ENCODE results near the gene EFNB1. TPM values are rescaled to one million over a fixed set of nuclear protein-coding genes. Genes with fewer than 3 reads are reported as not detected.

EFNB1 gene
- total and polyA plus RNA-seq, 2 experiments from 2014 or later, result 1.3 to 2.7 TPM

DNA sequence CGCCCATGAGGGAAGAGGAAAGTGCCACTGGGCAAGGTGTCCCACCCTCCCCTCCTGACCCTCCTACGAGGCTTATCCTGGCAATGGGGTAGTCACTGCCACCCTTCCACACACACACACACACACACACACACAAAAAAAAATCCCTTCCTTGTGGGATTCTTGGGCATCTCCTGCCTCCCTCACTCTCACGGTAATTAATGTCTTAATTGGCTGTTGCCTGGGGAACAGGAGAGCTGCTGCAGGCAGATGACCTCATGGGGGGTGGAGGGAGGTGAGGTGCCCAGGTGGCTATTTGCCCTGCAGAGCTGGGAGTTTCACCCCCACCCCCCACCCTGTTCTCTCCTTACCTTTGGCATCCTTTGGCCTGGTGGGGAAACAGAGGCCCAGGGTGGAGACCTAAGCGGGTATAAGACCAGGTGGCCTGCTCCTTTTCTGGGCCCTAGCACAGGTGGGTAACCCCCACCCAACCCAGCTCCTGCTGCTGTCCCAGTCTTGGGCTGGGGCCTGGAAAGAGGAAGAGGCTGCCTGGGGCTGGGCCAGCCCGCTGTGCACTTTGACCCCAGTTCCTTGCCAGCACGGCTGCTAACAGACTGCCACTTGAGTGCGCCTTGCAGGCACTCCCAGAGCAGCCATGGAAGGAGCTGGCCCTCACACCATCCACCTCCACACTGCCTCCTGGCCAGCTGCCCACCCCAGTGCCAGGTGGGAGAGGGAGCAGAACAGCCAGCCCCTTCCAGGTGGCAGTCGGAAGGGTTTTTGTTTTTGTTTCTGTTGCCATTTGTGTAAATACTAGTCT lies 12.6 kb downstream of the EFNB1 start:
- TF ChIP-seq, protein P1, sequence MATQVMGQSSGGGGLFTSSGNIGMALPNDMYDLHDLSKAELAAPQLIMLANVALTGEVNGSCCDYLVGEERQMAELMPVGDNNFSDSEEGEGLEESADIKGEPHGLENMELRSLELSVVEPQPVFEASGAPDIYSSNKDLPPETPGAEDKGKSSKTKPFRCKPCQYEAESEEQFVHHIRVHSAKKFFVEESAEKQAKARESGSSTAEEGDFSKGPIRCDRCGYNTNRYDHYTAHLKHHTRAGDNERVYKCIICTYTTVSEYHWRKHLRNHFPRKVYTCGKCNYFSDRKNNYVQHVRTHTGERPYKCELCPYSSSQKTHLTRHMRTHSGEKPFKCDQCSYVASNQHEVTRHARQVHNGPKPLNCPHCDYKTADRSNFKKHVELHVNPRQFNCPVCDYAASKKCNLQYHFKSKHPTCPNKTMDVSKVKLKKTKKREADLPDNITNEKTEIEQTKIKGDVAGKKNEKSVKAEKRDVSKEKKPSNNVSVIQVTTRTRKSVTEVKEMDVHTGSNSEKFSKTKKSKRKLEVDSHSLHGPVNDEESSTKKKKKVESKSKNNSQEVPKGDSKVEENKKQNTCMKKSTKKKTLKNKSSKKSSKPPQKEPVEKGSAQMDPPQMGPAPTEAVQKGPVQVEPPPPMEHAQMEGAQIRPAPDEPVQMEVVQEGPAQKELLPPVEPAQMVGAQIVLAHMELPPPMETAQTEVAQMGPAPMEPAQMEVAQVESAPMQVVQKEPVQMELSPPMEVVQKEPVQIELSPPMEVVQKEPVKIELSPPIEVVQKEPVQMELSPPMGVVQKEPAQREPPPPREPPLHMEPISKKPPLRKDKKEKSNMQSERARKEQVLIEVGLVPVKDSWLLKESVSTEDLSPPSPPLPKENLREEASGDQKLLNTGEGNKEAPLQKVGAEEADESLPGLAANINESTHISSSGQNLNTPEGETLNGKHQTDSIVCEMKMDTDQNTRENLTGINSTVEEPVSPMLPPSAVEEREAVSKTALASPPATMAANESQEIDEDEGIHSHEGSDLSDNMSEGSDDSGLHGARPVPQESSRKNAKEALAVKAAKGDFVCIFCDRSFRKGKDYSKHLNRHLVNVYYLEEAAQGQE (IDR thresholded peaks at IDR 0.05; ENCODE audit: unreplicated experiment), result no peak
- no peak for TF ChIP-seq CREB1 (CRISPR knock-in tag; IDR thresholded peaks at IDR 0.05; ENCODE audit: low read depth)
- TF ChIP-seq, protein P2, sequence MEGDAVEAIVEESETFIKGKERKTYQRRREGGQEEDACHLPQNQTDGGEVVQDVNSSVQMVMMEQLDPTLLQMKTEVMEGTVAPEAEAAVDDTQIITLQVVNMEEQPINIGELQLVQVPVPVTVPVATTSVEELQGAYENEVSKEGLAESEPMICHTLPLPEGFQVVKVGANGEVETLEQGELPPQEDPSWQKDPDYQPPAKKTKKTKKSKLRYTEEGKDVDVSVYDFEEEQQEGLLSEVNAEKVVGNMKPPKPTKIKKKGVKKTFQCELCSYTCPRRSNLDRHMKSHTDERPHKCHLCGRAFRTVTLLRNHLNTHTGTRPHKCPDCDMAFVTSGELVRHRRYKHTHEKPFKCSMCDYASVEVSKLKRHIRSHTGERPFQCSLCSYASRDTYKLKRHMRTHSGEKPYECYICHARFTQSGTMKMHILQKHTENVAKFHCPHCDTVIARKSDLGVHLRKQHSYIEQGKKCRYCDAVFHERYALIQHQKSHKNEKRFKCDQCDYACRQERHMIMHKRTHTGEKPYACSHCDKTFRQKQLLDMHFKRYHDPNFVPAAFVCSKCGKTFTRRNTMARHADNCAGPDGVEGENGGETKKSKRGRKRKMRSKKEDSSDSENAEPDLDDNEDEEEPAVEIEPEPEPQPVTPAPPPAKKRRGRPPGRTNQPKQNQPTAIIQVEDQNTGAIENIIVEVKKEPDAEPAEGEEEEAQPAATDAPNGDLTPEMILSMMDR (conservative IDR thresholded peaks at IDR 0.05; ENCODE audit: low read depth in 2 of 2), result no peak
- TF ChIP-seq ZNF114 (CRISPR knock-in tag; IDR thresholded peaks at IDR 0.05), result no peak
- TF ChIP-seq ZNF331 (CRISPR knock-in tag; IDR thresholded peaks at IDR 0.05; ENCODE audit: low read depth), result no peak
- TF ChIP-seq JUNB (IDR thresholded peaks at IDR 0.05; ENCODE audit: unreplicated experiment), result no peak
- TF ChIP-seq EZH2 (IDR thresholded peaks at IDR 0.05; ENCODE audit: low read depth, unreplicated experiment), result no peak
- no peak for TF ChIP-seq POLR2AphosphoS5 (IDR thresholded peaks at IDR 0.05; ENCODE audit: low read depth)
- peaks cover 3% of the 10 kb centered on the region; the same call in 1 of the 2 replicates for H3K4me1 ChIP-seq (ENCODE audit: insufficient read depth)
- DNase-seq (ENCODE audit: low spot score), result no peak

DNA sequence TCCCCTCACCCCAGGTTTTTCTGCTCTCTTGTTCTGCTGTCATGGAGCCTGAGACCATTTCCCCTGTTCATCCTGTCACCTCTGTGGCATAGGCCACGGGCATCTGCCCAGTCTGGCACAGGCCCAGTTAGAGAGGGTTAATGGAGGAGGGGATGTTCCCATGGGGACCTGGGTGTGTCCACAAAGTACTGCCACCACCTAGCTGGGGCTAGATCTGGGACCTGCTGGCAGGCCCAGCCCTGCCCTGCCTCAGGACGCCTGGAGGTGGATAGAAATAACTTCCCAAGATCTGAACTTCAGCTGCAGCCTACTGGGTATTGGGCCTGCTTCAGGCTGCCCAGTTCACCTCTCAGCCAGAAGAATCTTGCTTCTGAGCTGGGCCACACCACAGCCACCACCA lies 13.5 kb downstream of the EFNB1 start:
- no peak overlapping the region for H2AFZ ChIP-seq
- no peaks in the 10 kb centered on the region for H3K79me2 ChIP-seq (replicated peaks; ENCODE audit: insufficient read depth)
- peaks cover 2% of the 10 kb centered on the region; the same call in 1 of the 2 replicates for H3K27me3 ChIP-seq (ENCODE audit: insufficient read depth)
- H3F3A ChIP-seq (replicated peaks; ENCODE audit: low read depth), result no peaks in the 10 kb centered on the region
- peaks cover 7% of the 10 kb centered on the region for H3K27me3 Mint-ChIP-seq (ENCODE audit: insufficient read depth, low read depth, poor library complexity)
- H3K4me2 ChIP-seq, result no peak overlapping the region
- H3K27ac Mint-ChIP-seq, result no peak overlapping the region
- H3K36me3 ChIP-seq (ENCODE audit: insufficient read depth), result no peaks in the 10 kb centered on the region
- H3K4me3 ChIP-seq, result no peak overlapping the region
- H3K4me1 ChIP-seq (ENCODE audit: insufficient read depth), result peaks cover 3% of the 10 kb centered on the region; the same call in 1 of the 2 replicates
- H4K20me1 ChIP-seq (replicated peaks; ENCODE audit: insufficient read depth), result no peaks in the 10 kb centered on the region
- no peak overlapping the region for H3K27ac ChIP-seq (ENCODE audit: low read depth)
- no peak overlapping the region for H3K4me3 Mint-ChIP-seq
- DNase-seq (ENCODE audit: low spot score) (no peak), ATAC-seq (no peak)
- H3K9me3 Mint-ChIP-seq, result no peaks in the 10 kb centered on the region; the same call in 2 of the 3 replicates
- H3K36me3 Mint-ChIP-seq (ENCODE audit: low read depth), result peaks cover 3% of the 10 kb centered on the region; the same call in 2 of the 3 replicates
- H3K9me2 ChIP-seq (ENCODE audit: insufficient read depth), result no peaks in the 10 kb centered on the region
- H3K4me1 Mint-ChIP-seq, result peaks cover 24% of the 10 kb centered on the region
- TF ChIP-seq POLR2AphosphoS5 (IDR thresholded peaks at IDR 0.05; ENCODE audit: low read depth) (no peak), NANOG (IDR thresholded peaks at IDR 0.05; ENCODE audit: borderline replicate concordance) (no peak), STAT1 (IDR thresholded peaks at IDR 0.05; ENCODE audit: unreplicated experiment) (no peak), EZH2 (IDR thresholded peaks at IDR 0.05; ENCODE audit: low read depth, unreplicated experiment) (no peak), CREB1 (CRISPR knock-in tag; IDR thresholded peaks at IDR 0.05; ENCODE audit: low read depth) (no peak), JUNB (IDR thresholded peaks at IDR 0.05; ENCODE audit: unreplicated experiment) (no peak), ZNF331 (CRISPR knock-in tag; IDR thresholded peaks at IDR 0.05; ENCODE audit: low read depth) (no peak)
- TF ChIP-seq, protein P3, sequence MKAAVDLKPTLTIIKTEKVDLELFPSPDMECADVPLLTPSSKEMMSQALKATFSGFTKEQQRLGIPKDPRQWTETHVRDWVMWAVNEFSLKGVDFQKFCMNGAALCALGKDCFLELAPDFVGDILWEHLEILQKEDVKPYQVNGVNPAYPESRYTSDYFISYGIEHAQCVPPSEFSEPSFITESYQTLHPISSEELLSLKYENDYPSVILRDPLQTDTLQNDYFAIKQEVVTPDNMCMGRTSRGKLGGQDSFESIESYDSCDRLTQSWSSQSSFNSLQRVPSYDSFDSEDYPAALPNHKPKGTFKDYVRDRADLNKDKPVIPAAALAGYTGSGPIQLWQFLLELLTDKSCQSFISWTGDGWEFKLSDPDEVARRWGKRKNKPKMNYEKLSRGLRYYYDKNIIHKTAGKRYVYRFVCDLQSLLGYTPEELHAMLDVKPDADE (IDR thresholded peaks at IDR 0.05), result no peak

More for the DNA sequence above, 12.6 kb downstream of the EFNB1 start:
- H2AFZ ChIP-seq, result no peak overlapping the region
- no peak overlapping the region for H3K4me3 ChIP-seq
- no peaks in the 10 kb centered on the region; the same call in 2 of the 3 replicates for H3K9me3 Mint-ChIP-seq
- H3K36me3 Mint-ChIP-seq (ENCODE audit: low read depth), result peaks cover 3% of the 10 kb centered on the region; the same call in 2 of the 3 replicates
- no peak overlapping the region for H3K4me2 ChIP-seq
- peaks cover 18% of the 10 kb centered on the region for H3K4me1 Mint-ChIP-seq
- H3K36me3 ChIP-seq (ENCODE audit: insufficient read depth), result no peaks in the 10 kb centered on the region
- no peaks in the 10 kb centered on the region for H3K79me2 ChIP-seq (replicated peaks; ENCODE audit: insufficient read depth)
- H4K20me1 ChIP-seq (replicated peaks; ENCODE audit: insufficient read depth), result no peaks in the 10 kb centered on the region
- H3K4me3 Mint-ChIP-seq, result no peak overlapping the region
- no peaks in the 10 kb centered on the region for H3F3A ChIP-seq (replicated peaks; ENCODE audit: low read depth)
- H3K27ac Mint-ChIP-seq, result no peak overlapping the region
- H3K27me3 ChIP-seq (ENCODE audit: insufficient read depth), result no peaks in the 10 kb centered on the region; the same call in 1 of the 2 replicates
- ATAC-seq, result no peak
- H3K27me3 Mint-ChIP-seq (ENCODE audit: insufficient read depth, low read depth, poor library complexity), result peaks cover 2% of the 10 kb centered on the region
- H3K9me2 ChIP-seq (ENCODE audit: insufficient read depth), result no peaks in the 10 kb centered on the region
- H3K27ac ChIP-seq (ENCODE audit: low read depth), result no peak overlapping the region

Data from GM23338 (cell line).